Hematopoietic multipotent progenitor cell treated with erythropoietin and hydrocortisone succinate and interleukin-3 and kit ligand, for 8 days (in vitro differentiated cells): Measurements from ENCODE around the gene TPCN2.
"Not testable (repeated sequence)": the region's sequence is repeated elsewhere in the genome, so short reads cannot be mapped to it uniquely, and the experiment has no call there.

ENCODE experiments used
- DNase-seq: peaks from one replicate; pipeline ENCODE4 v3.0.0-alpha.2; 2015

The TPCN2 gene

DNA sequence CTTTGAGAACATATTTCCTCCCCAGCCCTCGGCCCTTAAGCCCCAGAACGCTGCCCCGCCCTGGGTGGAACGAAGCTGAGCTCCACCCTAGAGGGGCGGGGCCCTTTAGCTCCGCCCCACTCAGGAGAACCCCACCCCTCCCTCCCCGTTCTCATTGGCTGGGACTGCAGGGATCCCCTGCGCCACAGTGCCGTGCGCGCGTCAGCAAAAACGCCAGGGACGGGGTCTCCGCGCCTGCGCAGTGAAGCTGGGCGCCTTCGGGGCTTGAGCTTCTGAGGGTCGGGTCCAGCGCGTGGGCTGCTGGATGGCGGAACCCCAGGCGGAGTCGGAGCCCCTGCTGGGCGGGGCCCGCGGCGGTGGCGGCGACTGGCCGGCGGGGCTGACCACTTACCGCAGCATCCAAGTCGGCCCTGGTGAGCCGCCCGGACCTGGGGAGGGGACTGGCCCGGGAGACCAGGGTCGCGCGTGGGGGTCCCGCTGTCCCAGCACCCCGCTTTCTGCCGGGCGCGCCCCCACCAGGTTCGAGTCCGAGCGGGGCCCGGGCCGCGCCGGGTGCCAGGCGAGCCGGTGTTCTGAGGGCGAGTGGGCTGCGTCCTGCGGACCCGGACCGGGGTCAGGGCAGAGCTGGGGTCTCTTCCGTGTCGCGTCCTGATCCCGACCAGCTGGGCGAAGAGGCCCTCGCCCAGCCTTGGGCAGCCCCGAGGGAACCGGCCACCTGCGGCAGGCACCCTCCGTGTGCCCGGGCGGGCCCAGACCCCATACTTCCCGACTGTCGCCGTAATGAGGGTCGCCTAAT is at the start of gene TPCN2:
Gene TPCN2, plus strand, starts transcription at position 239 of the 796 bp plus-strand sequence. Its CDS starts 66 bp downstream, at position 305.
- DNase-seq = peak; percentile 94

GRCh38 chr11:68999093-68999747 is 49.5 kb upstream of the TPCN2 start:
- peak; percentile 34 for DNase-seq

DNA sequence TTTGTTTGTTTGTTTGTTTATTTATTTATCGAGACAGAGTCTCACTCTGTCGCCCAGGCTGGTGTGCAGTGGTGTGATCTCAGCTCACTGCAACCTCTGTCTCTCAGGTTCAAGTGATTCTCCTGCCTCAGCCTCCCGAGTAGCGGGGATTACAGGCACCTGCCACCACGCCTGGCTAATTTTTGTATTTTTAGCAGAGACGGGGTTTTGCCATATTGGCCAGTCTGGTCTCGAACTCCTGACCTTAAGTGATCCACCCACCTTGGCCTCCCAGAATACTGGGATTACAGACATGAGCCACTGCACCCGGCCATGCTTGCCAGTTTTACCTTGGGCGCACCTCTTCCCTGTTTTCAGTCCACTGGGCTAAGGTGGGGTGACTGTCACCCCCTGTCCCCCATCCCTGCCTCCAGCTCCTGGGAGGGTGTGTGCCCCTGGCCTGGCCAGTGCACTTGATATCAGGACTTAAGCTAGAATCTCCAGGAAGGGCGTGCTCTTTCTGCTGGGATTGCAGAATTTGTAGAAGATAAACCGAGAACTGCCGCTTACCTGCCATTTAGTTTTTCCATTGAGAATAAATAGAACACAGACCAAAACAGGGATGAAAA is 48.9 kb upstream of the TPCN2 start:
- not testable (repeated sequence) for DNase-seq

- peak; percentile 31 for DNase-seq
Measured at GRCh38 chr11:69000391-69000790, 48.3 kb upstream of the TPCN2 start.

GRCh38 chr11:69000831-69001242 is 47.9 kb upstream of the TPCN2 start:
- DNase-seq = peak; percentile 48

DNA sequence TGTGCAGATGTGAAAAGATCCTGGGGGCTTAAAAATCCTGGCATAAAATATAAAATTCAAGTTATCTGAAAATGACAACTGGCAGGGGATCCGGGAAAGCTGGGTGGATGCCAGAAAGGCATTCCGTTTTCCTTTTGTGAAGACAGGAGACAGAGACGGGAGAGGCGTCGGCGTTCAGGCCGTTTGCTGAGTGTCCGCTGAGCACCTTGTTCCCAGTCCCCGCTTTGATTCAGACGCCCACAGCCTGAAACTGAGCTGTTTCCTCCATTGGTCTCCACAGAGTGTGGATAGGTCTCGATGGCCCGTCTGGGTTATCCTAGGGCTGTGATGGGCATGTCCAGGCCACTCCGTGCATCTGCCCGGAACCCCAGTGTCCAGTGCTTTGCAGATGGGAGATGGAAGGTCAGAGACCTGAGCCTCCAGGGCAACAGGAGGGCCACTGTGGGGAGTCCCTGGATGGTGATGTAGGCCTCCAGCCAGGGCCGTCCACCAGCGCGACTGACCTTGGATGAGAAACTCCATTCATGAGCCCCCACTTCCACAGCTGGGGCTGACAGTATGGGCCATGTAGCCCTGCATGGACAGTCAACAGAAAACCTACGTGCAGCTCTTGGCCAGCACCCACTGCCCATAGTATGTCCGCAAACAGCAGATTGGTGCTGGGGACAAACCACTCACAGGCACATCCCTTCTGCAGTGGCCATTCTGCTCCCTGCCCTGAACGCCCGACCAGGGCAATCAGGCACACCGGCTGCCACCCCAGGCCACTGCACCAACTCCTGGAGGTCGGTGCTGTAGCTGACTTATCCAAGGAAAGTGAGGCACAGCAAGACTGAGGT is 47.3 kb upstream of the TPCN2 start:
- DNase-seq = no peak

DNA sequence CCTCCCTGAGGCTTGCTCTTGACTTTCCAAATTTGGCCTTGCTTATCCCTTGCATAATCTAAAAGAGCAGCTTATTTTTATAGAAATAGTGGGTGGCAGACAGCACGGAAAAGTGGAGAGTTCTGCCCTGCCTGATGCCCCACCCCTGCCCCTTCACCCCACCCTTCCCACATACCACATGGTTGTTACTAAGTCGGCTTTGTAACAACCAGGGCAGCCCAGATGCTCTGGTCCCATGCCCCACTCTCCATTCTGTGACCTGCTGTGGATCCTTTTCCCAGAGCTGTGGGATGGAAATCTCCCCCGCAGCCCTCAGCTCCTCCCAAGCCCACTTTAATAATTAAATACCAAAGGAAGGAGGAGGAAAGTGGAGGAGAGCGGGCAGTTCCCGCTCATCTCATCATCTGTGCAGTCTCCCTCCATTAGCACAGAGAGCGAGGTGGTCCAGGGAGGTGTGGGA is 46.6 kb upstream of the TPCN2 start:
- DNase-seq = peak; percentile 17

GRCh38 chr11:69002570-69003231 is 46.0 kb upstream of the TPCN2 start:
- DNase-seq = no peak

- no peak for DNase-seq
Measured at GRCh38 chr11:69003301-69003865, 45.3 kb upstream of the TPCN2 start.

- DNase-seq = no peak
Measured at GRCh38 chr11:69003866-69004367, 44.8 kb upstream of the TPCN2 start.

DNA sequence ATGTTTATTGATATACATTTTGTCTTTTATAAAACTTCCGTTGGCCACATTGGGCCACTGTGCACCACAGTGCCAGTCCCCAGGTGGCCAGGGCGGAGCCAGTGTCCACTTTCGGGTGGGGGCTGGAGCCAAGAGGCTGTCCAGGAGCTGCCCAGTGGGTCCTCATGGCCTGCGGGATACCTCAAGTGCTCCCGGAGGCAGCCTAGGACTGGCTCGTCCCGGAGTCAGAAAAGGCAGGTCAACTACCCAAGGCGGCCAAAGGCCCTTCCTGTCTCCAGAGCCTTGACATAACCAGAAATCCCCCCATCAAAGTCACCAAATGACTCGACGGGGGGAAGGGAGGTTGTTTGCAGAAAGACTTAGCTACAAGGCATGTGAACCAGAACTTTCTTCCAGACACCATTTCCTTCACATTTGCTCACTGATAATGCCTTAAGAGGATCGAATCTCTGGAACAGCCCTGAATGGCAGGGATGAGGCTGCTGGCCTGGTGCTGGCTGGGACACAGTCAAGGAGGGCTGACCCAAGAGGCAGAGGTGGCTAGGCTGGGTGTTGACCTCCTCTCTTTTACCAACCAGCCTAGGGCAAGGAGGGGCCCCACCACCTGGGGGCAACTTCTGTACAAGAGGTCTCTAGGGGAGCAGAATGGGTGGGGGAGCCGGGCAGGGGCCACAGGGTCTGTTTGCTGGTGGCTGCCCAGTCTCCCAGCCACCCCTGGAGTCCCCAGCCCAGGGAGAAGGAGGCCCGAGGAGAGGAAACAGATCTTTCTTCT is 44.1 kb upstream of the TPCN2 start:
- DNase-seq = no peak

GRCh38 chr11:69005183-69005630 is 43.5 kb upstream of the TPCN2 start:
- no peak for DNase-seq

DNA sequence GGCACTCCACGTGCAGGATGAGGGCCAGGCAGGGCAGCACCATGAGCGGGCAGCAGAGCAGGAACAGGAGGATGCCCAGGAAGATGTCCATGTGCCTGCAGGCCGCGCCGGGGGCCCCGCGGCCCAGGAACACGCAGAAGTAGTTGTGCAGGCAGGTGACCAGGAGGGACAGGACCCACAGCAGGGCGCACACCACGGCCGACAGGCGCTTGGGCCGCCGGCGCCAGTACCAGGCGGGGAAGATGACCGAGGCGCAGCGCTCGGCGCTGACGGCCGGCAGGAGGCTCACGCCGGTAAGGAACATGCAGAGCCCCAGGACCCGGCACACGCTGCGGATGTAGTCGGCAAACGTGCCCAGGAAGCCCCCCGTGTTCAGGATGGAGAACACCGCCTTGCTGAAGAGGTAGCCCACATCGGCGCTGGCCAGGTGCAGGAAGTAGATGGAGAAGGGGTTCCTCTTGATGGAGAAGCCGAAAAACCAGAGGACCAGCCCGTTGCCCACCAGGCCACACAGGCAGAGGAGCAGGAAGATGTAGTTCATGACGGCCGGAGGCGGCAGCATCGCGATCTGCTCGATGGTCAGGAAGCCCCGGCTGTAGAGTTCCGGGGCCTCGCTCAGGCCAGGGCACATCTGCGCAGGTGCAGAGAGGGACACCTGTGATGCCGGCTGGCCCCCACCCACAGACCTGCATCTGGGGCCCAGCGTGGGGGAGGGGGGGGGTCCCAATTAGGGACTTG is 42.9 kb upstream of the TPCN2 start:
- no peak for DNase-seq

DNA sequence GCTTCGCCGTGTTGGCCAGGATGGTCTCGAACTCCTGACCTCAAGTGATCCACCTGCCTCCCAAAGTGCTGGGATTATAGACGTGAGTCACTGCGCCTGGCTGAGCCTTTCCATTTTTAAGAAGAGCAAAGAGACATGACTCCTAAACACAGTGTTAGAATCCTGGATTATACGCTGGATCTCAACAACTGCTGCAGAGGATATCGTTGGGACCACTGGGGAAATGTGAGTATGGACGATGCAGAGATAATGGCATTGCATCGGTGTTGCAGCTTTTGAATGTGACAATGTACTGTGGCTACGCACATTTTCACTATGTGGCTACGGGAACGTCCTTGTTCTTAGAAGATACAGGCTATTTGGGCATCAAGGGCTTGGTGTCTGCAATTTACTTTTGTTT is 41.9 kb upstream of the TPCN2 start:
- no peak for DNase-seq

- no peak for DNase-seq
Measured at GRCh38 chr11:69007975-69008381, 40.8 kb upstream of the TPCN2 start.

GRCh38 chr11:69008737-69009440 is 39.8 kb upstream of the TPCN2 start:
- peak; percentile 42 for DNase-seq

DNA sequence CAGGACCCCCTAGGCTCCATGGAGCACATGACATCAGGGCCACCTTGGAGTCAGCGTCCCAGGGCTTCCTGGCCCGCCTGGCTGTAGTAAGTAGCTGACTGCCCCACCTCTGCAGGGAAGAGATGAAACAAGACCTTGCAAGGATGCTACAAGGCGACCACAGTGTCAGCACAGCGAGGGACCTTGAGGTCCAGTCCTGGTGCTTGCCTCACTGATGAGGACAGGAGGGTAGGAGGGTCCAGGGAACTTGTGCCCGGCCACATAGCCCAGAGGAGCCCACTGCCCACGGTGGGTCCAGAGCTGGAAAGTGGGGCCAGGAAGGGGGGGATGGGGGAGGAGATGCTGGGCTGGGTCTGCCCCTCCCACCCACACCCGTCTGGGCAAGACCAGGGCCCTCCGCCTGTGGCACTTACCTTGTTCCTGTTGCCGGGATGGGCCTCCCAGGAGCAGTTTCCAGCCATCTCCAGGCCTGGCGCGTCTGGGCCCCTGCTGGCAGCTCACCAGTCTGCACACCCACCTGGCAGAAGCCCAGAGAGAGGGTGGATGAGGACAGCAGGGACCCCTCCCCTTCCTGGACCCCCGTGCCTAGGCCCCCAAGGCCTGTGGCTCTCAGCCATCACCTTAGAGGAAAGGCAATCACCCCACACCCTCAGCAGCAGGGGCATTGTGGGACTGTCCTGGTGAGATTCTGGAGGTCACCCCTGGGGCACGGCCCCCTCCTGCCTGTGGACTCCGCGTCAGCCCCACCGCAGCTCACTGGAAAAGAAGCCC is 39.1 kb upstream of the TPCN2 start:
- no peak for DNase-seq

DNA sequence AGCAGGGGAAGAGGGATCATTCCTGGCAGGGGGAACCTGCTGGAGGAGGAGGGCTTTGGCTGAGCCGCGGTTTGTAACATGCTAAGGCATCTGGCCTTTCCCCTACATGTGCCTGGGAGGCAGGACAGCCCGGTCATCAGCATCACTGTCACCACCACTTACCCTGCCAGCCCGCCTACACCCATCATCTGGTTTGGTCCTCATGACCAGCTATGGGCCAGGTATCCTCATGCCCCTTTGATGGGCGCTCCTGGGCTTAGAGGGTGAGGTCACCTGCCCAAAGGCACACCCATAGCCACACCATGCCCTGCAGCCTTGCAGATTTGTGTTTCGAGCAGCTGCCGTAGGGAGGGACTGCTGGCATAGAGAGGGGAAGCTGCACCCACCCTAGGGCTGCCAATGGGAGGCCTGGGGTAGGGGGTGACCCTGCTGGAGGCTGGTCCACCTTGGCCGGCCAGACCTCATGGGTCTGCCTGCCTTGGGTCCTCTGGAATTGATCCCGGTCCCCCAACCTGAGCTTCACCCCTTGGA is 38.3 kb upstream of the TPCN2 start:
- no peak for DNase-seq
